ENCODE results near the gene FILIP1. TPM values are rescaled to one million over a fixed set of nuclear protein-coding genes. Genes with fewer than 3 reads are reported as not detected.

The FILIP1 gene
- polyA plus RNA-seq, 2 of the 4 experiments (the other 2 are of a cell fraction), result 2.3 to 15.6 TPM

GRCh38 chr6:75430631-75431325 is 62.8 kb downstream of the FILIP1 start:
- H3K4me2 ChIP-seq, result peak overlapping the region; percentile 22; the same call in 1 of the 3 replicates
- POLR2A ChIA-PET, result no interaction called here
- no peak for DNase-seq (ENCODE audit: low read depth in 1 of 2, low spot score in 1 of 2)
- TF ChIP-seq CBX8 (IDR thresholded peaks at IDR 0.05) (no peak), EP300 (IDR thresholded peaks at IDR 0.05) (no peak), GATA3 (IDR thresholded peaks at IDR 0.05; ENCODE audit: borderline replicate concordance) (no peak), HDAC2 (IDR thresholded peaks at IDR 0.05) (no peak), SREBF2 (IDR thresholded peaks at IDR 0.05) (no peak), SMC3 (IDR thresholded peaks at IDR 0.05) (no peak), ESRRA (IDR thresholded peaks at IDR 0.05; ENCODE audit: borderline replicate concordance, low read length) (no peak), HEYL (CRISPR knock-in tag; IDR thresholded peaks at IDR 0.05) (no peak), RNF2 (IDR thresholded peaks at IDR 0.05; ENCODE audit: borderline replicate concordance, low read depth) (no peak)
- no peaks in the 10 kb centered on the region for H3K9me3 ChIP-seq
- H3K27ac ChIP-seq, result 0 out of 6 replicates have a peak overlapping the region, but pooled peaks of 1 of the 2 experiments have one; percentile 31
- no peak for FAIRE-seq
- 75% methylated on average over 4 of the region's 4 CpGs for WGBS (ENCODE audit: missing lambda C conversion rate)
- H3K4me1 ChIP-seq, result peaks cover 22% of the 10 kb centered on the region
- CTCF ChIA-PET, result no interaction called here
- H3K4me3 ChIP-seq, result no peak overlapping the region
- no peak for ATAC-seq

GRCh38 chr6:75429061-75429703 is 64.4 kb downstream of the FILIP1 start:
- Histone ChIP-seq H3K4me2 (no peak overlapping the region), H3K9me3 (no peaks in the 10 kb centered on the region), H3K4me1 (peaks cover 36% of the 10 kb centered on the region), H3K27ac (peak overlapping the region in 1 of 2 experiments; percentile 33; a peak in 2 of 6 replicates), H3K4me3 (no peak overlapping the region)
- no peak for DNase-seq (ENCODE audit: low read depth in 1 of 2, low spot score in 1 of 2)
- FAIRE-seq, result no peak
- ChIA-PET CTCF (no interaction called here), POLR2A (no interaction called here)
- TF ChIP-seq MAZ (IDR thresholded peaks at IDR 0.05; ENCODE audit: borderline replicate concordance, low read depth, low read length), result no peak
- TF ChIP-seq FOSB (CRISPR knock-in tag; IDR thresholded peaks at IDR 0.05), result no peak
- no peak for TF ChIP-seq RARB (CRISPR knock-in tag; IDR thresholded peaks at IDR 0.05)
- TF ChIP-seq CHD2 (IDR thresholded peaks at IDR 0.05; ENCODE audit: low read length, partially characterized antibody), result no peak
- no peak for TF ChIP-seq NPAS2 (CRISPR knock-in tag; IDR thresholded peaks at IDR 0.05; ENCODE audit: borderline replicate concordance)
- no peak for TF ChIP-seq E2F6 (IDR thresholded peaks at IDR 0.05; ENCODE audit: borderline replicate concordance, low read depth)
- no peak for TF ChIP-seq ESRRA (IDR thresholded peaks at IDR 0.05; ENCODE audit: borderline replicate concordance, low read length)
- TF ChIP-seq POLR2AphosphoS2 (conservative IDR thresholded peaks at IDR 0.05; ENCODE audit: low read length), result no peak
- TF ChIP-seq RAD21 (conservative IDR thresholded peaks at IDR 0.05 in 1 of 2, IDR thresholded peaks at IDR 0.05 in 1 of 2), result no peak
- TF ChIP-seq HOXB5 (CRISPR knock-in tag; IDR thresholded peaks at IDR 0.05), result no peak
- TF ChIP-seq MYC (IDR thresholded peaks at IDR 0.05; ENCODE audit: borderline replicate concordance, low read length), result no peak
- no peak for TF ChIP-seq EP300 (IDR thresholded peaks at IDR 0.05)
- TF ChIP-seq CEBPB (IDR thresholded peaks at IDR 0.05), result no peak
- no peak for TF ChIP-seq JUN (IDR thresholded peaks at IDR 0.05)
- no peak; a peak in 2 of 6 replicates for ATAC-seq
- WGBS (ENCODE audit: missing lambda C conversion rate), result 59% methylated on average over 2 of the region's 2 CpGs

- POLR2A ChIA-PET, result no interaction called here
- Histone ChIP-seq H3K27ac (peak overlapping the region; percentile 15 to 62; a peak in 3 of 6 replicates), H3K9me3 (no peaks in the 10 kb centered on the region), H3K4me1 (peaks cover 36% of the 10 kb centered on the region), H3K4me2 (no peak overlapping the region), H3K4me3 (no peak overlapping the region)
- FAIRE-seq (no peak), ATAC-seq (0 out of 6 replicates have a peak, but pooled peaks of 1 of the 2 experiments have one; percentile 27), DNase-seq (ENCODE audit: low read depth in 1 of 2, low spot score in 1 of 2) (no peak)
- WGBS (ENCODE audit: missing lambda C conversion rate), result 83% methylated on average over 1 of the region's 1 CpG
- CTCF ChIA-PET, result no interaction called here
- TF ChIP-seq BHLHE40 (IDR thresholded peaks at IDR 0.05; ENCODE audit: low read depth, low read length), result no peak
- no peak for TF ChIP-seq CHD2 (IDR thresholded peaks at IDR 0.05; ENCODE audit: low read length, partially characterized antibody)
- TF ChIP-seq NPAS2 (CRISPR knock-in tag; IDR thresholded peaks at IDR 0.05; ENCODE audit: borderline replicate concordance), result no peak
- TF ChIP-seq MAZ (IDR thresholded peaks at IDR 0.05; ENCODE audit: borderline replicate concordance, low read depth, low read length), result no peak
- TF ChIP-seq ATOH8 (CRISPR knock-in tag; IDR thresholded peaks at IDR 0.05; ENCODE audit: low read depth), result no peak
- no peak for TF ChIP-seq RNF2 (IDR thresholded peaks at IDR 0.05; ENCODE audit: borderline replicate concordance, low read depth)
- no peak for TF ChIP-seq HEYL (CRISPR knock-in tag; IDR thresholded peaks at IDR 0.05)
- TF ChIP-seq NFE2L2 (conservative IDR thresholded peaks at IDR 0.05; ENCODE audit: low read length), result no peak
- TF ChIP-seq TP53 (CRISPR knock-in tag; IDR thresholded peaks at IDR 0.05), result no peak
- no peak for TF ChIP-seq MYC (IDR thresholded peaks at IDR 0.05; ENCODE audit: borderline replicate concordance, low read length)
- no peak for TF ChIP-seq RFX5 (IDR thresholded peaks at IDR 0.05)
- TF ChIP-seq ZFP36 (IDR thresholded peaks at IDR 0.05; ENCODE audit: borderline replicate concordance, partially characterized antibody), result no peak
- TF ChIP-seq JUNB (IDR thresholded peaks at IDR 0.05), result no peak
- no peak for TF ChIP-seq CTCF (IDR thresholded peaks at IDR 0.05)
- no peak for TF ChIP-seq POLR2AphosphoS2 (conservative IDR thresholded peaks at IDR 0.05; ENCODE audit: low read length)
- TF ChIP-seq CHD4 (IDR thresholded peaks at IDR 0.05; ENCODE audit: borderline replicate concordance), result no peak
- no peak for TF ChIP-seq KDM5A (IDR thresholded peaks at IDR 0.05)
Observed at GRCh38 chr6:75428204-75428603, 65.4 kb downstream of the FILIP1 start.

All from A549 (cell line).